ENCODE results near the gene FCSK.
"Not testable (repeated sequence)": the region's sequence is repeated elsewhere in the genome, so short reads cannot be mapped to it uniquely, and the experiment has no call there.

FCSK gene

DNA sequence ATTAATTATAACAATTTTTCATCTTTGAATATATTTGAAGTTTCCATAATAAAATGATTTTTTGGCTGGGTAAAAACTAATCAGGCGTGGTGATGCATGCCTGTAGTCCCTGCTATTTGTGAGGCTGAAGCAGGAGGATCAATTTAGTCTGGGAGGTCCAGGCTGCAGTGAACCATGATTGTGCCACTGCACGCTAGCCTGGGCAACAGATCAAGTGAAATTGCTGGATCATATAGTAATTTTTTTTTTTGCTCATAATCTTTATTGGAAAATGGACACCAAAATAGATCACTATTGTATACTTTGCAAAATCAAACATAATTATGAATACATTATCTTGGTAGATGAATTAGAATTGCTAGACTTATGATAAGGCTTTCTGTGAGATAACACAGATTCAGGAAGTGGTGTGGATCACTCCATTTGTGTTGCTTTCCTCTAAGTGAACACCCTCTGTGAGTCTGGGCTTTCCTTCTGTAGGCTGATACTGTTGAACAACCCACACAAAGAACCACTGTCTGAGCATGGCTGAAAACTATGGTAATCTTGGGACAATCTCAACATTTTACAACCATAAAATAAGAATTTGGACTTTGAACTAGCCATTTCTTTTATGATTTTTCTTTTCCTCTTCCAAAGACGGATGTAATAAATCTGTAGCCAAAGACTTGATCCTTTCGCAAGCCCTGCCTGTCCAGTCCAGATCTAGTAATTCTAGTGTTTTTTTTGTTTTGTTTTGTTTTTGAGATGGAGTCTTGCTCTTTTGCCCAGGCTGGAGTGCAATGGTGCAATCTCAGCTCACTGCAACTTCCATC lies 9.9 kb upstream of the FCSK start:
- no peaks in the 10 kb centered on the region for H3K9me3 ChIP-seq (ENCODE audit: insufficient read depth, low read length)
- H3K27me3 ChIP-seq (ENCODE audit: low read depth, low read length): no peaks in the 10 kb centered on the region
- no peaks in the 10 kb centered on the region for H4K20me1 ChIP-seq (ENCODE audit: insufficient read depth, low read length)
- H3K4me3 ChIP-seq (ENCODE audit: low read length): no peak overlapping the region
- no peaks in the 10 kb centered on the region for H3K36me3 ChIP-seq (replicated peaks; ENCODE audit: low read depth, low read length)
- H3K79me2 ChIP-seq (ENCODE audit: low read length): no peaks in the 10 kb centered on the region
- H3K9ac ChIP-seq (ENCODE audit: low read length): no peak overlapping the region
- H3K4me2 ChIP-seq (ENCODE audit: low read length): no peak overlapping the region
- no peak overlapping the region for H2AFZ ChIP-seq (ENCODE audit: low read depth, low read length)
- peaks cover 6% of the 10 kb centered on the region for H3K4me1 ChIP-seq (ENCODE audit: low read length)
- TF ChIP-seq, protein P1, sequence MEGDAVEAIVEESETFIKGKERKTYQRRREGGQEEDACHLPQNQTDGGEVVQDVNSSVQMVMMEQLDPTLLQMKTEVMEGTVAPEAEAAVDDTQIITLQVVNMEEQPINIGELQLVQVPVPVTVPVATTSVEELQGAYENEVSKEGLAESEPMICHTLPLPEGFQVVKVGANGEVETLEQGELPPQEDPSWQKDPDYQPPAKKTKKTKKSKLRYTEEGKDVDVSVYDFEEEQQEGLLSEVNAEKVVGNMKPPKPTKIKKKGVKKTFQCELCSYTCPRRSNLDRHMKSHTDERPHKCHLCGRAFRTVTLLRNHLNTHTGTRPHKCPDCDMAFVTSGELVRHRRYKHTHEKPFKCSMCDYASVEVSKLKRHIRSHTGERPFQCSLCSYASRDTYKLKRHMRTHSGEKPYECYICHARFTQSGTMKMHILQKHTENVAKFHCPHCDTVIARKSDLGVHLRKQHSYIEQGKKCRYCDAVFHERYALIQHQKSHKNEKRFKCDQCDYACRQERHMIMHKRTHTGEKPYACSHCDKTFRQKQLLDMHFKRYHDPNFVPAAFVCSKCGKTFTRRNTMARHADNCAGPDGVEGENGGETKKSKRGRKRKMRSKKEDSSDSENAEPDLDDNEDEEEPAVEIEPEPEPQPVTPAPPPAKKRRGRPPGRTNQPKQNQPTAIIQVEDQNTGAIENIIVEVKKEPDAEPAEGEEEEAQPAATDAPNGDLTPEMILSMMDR (IDR thresholded peaks at IDR 0.05; ENCODE audit: low read depth, low read length): no peak
- TF ChIP-seq EZH2phosphoT487 (IDR thresholded peaks at IDR 0.05; ENCODE audit: low read depth): no peak
- no peak overlapping the region for H3K27ac ChIP-seq (ENCODE audit: low read length)

DNA sequence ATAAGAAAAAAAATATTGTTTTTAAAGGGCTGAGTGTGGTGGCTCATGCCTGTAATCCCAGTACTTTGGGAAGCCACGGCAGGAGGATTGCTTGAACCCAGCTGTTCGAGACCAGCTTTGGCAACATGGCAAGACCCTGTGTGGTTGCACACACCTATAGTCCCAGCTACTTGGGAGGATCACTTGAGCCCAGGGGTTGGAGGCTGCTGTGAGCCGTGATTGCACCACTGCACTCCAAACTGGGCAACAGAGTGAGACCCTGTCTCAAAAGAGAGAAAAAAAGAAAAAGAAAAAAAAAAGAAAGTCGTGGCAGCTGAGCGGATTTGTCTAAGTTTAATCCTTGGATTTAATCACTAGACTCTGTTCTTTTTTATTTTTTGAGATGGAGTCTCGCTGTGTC lies 6.3 kb upstream of the FCSK start:
- no peak overlapping the region for H3K9ac ChIP-seq (ENCODE audit: low read length)
- H3K4me3 ChIP-seq (ENCODE audit: low read length): no peak overlapping the region
- H3K27ac ChIP-seq (ENCODE audit: low read length): no peak overlapping the region
- H3K4me1 ChIP-seq (ENCODE audit: low read length): no peaks in the 10 kb centered on the region
- H3K36me3 ChIP-seq (replicated peaks; ENCODE audit: low read depth, low read length): no peaks in the 10 kb centered on the region
- H4K20me1 ChIP-seq (ENCODE audit: insufficient read depth, low read length): no peaks in the 10 kb centered on the region
- H3K4me2 ChIP-seq (ENCODE audit: low read length): no peak overlapping the region
- TF ChIP-seq, protein P1 (IDR thresholded peaks at IDR 0.05; ENCODE audit: low read depth, low read length): no peak
- TF ChIP-seq EZH2phosphoT487 (IDR thresholded peaks at IDR 0.05; ENCODE audit: low read depth): no peak
- no peaks in the 10 kb centered on the region for H3K27me3 ChIP-seq (ENCODE audit: low read depth, low read length)
- H3K79me2 ChIP-seq (ENCODE audit: low read length): no peaks in the 10 kb centered on the region
- H3K9me3 ChIP-seq (ENCODE audit: insufficient read depth, low read length): no peaks in the 10 kb centered on the region
- H2AFZ ChIP-seq (ENCODE audit: low read depth, low read length): no peak overlapping the region

DNA sequence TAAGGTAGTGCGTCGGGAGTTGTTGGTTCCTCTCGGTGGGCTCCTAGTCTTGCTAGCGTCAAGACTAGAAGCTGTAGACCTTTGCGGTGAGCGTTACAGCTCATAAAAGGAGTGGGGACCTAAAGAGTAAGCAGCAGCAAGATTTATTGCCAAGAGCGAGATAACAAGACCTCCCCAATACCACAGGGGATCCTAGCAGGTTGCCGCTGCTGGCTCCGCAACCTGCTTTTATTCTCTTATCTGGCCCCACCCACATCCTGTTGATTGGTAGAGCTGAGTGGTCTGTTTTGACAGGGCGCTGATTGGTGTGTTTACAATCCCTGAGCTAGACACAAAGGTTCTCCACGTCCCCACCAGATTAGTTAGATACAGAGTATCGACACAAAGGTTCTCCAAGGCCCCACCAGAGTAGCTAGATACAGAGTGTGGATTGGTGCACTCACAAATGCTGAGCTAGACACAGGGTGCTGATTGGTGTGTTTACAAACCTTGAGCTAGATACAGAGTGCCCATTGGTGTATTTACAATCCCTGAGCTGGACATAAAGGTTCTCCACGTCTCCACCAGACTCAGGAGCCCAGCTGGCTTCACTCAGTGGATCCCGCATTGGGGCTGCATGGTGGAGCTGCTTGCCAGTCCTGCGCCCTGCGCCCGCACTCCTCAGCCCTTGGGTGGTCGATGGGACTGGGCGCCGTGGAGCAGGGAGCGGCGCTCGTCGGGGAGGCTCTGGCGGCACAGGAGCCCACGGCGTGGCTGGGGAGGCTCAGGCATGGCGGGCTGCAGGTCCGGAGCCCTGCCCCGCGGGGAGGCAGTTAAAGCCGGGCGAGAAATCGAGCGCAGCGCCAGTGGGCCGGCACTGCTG lies 4.0 kb upstream of the FCSK start:
- not testable (repeated sequence) for H3K27ac ChIP-seq (ENCODE audit: low read length); H3K27me3 ChIP-seq (ENCODE audit: low read depth, low read length); H4K20me1 ChIP-seq (ENCODE audit: insufficient read depth, low read length); H3K79me2 ChIP-seq (ENCODE audit: low read length); H3K9ac ChIP-seq (ENCODE audit: low read length); H3K9me3 ChIP-seq (ENCODE audit: insufficient read depth, low read length); H3K4me1 ChIP-seq (ENCODE audit: low read length); H3K36me3 ChIP-seq (replicated peaks; ENCODE audit: low read depth, low read length); H2AFZ ChIP-seq (ENCODE audit: low read depth, low read length); H3K4me3 ChIP-seq (ENCODE audit: low read length); H3K4me2 ChIP-seq (ENCODE audit: low read length)

DNA sequence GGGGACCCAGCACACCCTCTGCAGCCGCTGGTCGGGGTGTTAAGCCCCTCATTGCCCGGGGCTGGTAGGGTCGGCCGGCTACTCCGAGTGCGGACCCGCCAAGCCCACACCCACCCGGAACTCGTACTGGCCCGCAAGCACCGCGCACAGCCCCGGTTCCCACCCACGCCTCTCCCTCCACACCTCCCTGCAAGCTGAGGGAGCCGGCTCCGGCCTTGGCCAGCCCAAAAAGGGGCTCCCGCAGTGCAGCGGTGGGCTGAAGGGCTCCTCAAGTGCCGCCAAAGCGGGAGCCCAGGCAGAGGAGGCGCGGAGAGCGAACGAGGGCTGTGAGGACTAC lies 3.4 kb upstream of the FCSK start:
- H2AFZ ChIP-seq (ENCODE audit: low read depth, low read length); H3K9ac ChIP-seq (ENCODE audit: low read length); H3K4me3 ChIP-seq (ENCODE audit: low read length); H3K9me3 ChIP-seq (ENCODE audit: insufficient read depth, low read length); H3K27me3 ChIP-seq (ENCODE audit: low read depth, low read length); H3K4me2 ChIP-seq (ENCODE audit: low read length); H3K4me1 ChIP-seq (ENCODE audit: low read length); H3K27ac ChIP-seq (ENCODE audit: low read length); H4K20me1 ChIP-seq (ENCODE audit: insufficient read depth, low read length); H3K36me3 ChIP-seq (replicated peaks; ENCODE audit: low read depth, low read length); H3K79me2 ChIP-seq (ENCODE audit: low read length): not testable (repeated sequence)

Data from OCI-LY3 (cell line).